EH (cell line): ENCODE measurements around the gene RAB3IL1.

ENCODE experiments used
- DNase-seq: peaks from one replicate; pipeline ENCODE4 v3.0.0-alpha.2; 2015; ENCODE audit warnings: low read depth

Gene RAB3IL1

DNA sequence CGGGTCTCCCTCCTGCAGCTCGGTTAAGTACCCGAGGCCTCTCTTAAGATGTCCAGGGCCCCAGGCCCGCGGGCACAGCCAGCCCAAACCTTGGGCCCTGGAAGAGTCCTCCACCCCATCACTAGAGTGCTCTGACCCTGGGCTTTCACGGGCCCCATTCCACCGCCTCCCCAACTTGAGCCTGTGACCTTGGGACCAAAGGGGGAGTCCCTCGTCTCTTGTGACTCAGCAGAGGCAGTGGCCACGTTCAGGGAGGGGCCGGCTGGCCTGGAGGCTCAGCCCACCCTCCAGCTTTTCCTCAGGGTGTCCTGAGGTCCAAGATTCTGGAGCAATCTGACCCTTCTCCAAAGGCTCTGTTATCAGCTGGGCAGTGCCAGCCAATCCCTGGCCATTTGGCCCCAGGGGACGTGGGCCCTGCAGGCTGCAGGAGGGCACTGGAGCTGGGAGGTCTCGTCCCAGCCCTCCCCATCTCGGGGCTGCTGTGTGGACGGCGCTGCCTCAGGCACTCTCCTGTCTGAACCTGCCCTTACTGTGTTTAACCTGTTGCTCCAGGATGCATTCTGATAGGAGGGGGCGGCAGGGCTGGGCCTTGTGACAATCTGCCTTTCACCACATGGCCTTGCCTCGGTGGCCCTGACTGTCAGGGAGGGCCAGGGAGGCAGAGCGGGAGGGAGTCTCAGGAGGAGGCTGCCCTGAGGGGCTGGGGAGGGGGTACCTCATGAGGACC, 51.0 kb downstream of the RAB3IL1 start:
- no peak for DNase-seq

DNA sequence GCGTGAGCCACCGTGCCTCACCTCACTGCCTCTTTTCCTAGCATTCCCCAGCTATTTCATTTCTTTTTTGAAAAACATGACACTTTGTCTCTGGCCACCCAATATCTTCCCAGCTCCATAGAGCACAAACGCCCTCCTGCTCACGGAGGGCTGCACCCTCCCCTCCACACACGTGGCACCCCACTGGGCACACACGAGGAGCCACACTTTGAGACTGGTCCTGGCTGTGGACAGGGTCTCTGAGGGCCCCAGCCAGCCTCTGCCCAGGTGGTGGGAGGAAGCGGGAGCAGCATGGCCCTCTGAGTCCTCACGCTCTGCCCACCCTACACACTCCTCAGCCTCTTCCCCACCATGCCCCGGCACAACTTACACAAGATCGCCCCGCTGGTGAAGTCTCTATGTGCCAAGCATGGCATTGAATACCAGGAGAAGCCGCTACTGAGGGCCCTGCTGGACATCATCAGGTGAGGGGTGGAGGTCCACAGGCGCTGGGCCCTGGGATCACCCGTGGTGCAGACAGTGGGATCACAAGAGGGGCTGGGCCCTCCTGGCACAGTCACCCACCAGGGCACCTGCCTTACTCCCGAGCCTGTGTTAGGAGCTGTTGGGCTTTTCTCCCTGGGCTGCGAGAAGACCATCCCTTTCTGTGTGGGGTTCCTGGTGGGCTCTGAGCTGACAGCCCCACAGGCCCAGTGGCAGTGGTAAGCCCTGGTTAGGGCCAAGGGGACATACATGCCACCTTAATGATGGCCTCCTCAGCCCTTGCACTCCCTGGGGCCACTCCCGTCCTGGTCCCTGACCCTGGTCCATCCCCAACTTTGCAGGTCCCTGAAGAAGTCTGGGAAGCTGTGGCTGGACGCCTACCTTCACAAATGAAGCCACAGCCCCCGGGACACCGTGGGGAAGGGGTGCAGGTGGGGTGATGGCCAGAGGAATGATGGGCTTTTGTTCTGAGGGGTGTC, 52.3 kb downstream of the RAB3IL1 start:
- no peak for DNase-seq

DNA sequence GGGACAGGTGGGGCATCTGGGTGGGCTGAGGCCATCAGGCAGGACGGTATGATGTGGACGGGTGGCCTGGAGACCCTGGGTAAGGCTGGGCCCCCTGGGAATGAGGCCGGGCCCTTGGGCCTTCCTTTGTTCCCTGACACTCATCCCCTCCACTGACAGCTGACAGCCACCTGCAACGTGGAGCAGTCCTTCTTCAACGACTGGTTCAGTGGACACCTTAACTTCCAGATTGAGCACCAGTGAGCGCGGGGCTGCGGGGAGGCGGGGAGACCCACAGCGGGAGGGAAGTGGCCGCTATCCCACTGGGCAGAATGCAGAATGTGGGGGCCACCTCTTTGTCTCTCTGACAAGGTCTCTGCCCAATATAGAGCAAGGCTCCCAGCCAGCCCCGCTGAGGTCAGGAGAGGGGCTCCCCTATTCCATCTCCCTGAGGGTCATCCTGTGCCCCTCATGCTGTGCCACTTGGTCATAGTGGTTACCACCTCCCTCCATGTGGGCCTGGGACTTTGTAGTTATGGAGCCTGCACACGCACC, 53.8 kb downstream of the RAB3IL1 start:
- DNase-seq = no peak

DNA sequence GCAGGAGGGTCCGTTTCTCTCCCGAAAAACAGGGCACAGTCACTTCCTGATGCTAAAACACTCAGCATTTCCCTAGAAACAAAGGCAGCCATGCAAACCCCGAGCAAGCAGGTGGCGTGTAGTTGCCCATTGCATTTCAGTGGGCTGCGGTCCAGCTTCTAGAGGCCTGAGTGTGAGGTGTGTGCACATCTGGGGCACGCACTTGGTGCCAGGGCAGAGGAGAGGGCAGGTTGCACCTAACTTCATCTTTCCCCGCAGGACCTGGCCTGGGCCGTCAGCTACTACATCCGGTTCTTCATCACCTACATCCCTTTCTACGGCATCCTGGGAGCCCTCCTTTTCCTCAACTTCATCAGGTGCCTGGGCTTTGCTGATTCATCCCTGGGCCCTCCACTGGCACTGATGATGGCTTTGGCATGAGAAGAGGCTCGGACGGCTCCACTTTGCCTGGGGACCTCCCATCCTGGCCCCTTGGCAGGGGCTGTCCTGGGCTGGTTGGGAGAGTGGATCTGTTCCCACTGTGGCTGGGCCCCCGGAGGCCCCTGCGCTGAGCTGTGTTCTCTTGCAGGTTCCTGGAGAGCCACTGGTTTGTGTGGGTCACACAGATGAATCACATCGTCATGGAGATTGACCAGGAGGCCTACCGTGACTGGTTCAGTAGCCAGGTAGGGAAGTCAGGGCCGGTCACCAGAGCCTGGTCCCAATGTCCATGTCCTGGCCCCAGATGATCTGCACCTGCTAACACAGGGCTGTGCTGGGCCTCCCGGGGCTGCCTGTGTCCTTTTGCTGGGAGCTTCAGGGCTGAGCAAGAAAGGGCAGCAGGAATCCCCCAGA, 54.4 kb downstream of the RAB3IL1 start:
- DNase-seq = no peak

DNA sequence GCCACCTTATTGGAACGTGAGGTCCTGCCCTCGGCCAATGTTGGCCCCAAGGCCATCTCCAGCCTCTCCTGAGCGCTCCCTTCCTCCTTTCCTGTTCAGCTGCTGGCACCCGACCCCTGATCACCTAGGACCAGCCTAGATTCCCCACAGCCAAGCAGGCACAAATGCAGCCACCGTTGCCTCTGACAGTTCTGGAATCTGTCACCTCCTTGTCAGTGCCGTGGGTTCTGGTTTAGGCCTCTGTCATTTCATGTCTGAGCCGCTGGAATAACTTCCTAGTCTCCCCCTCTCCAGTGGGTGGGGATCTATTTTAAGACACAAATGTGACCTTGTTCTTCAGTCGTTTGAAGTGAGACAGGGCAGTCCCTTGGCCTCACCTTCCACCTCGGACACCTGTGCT, 55.7 kb downstream of the RAB3IL1 start:
- no peak for DNase-seq

DNA sequence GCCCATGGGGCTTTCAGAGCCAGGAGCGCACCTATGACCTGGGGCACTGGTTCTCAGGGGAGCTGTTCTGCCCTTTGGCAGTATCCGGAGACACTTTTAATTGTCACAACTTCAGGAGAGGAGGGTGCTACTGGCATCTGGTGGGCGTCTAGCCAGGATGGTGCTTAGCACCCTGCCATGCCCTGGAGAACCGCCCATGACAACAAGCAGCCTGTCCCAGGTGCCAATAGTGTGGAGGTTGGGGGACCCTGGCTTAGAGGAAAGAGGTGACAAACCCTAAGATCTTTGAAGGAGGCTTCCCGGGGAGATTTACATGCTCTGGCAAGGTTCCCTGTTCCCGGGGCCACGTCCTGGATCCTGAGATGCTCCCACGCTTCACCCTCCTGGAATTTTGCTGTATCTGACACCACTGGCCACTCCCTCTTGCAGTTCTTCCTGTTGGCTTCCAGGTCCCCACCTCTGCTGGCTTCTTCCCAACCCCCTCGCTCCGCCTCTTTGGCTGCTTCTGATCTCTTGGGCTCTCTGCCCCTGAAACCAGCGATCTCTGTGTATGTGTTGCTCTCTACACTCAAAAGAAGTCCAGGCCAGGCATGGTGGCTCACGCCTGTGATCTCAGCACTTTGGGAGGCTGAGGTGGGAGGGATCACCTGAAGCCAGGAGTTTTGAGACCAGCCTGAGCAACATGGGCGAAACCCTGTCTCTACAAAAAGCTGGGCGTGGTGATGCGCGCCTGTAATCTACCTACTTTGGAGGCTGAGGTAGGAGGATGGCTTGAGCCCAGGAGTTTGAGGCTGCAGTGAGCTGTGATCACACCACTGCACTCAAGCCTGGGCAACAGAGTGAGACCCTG, 57.1 kb downstream of the RAB3IL1 start:
- peak; percentile 52 for DNase-seq

DNA sequence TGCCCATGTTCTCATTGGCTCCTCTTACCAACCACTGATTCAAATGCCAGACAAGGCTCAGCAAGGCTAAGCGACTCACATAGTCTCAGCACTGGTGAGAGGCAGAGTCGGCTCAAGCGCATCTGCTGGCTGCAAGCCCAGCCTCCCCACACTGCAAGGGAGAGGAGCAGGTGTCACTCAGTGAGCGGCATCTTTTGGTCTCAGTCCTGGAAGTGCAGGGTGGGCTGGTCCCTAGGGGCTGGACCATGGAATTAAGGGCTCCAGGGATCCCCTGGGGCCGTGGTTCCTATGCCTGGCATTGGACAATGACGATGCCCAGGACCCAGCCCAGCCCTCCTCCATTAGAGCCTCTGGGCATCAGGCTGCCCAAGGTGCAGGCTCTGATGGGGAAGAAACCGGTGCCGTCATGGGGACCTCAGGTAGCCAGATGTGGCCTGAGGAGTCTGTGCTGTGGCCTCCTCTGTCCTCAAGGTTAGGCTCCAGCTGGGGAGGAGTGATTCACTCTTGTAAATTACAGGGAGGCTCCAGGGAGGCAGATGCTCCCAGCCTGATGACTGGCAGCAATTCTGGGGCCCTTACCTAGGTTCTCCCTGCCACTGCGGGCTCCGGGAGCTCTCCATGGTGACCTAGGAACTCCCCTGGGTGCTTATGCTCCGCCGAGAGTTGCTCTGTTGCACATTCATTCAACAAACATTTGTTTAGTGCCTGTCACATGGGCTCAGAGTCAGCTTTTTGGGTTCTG, 61.3 kb downstream of the RAB3IL1 start:
- no peak for DNase-seq

DNA sequence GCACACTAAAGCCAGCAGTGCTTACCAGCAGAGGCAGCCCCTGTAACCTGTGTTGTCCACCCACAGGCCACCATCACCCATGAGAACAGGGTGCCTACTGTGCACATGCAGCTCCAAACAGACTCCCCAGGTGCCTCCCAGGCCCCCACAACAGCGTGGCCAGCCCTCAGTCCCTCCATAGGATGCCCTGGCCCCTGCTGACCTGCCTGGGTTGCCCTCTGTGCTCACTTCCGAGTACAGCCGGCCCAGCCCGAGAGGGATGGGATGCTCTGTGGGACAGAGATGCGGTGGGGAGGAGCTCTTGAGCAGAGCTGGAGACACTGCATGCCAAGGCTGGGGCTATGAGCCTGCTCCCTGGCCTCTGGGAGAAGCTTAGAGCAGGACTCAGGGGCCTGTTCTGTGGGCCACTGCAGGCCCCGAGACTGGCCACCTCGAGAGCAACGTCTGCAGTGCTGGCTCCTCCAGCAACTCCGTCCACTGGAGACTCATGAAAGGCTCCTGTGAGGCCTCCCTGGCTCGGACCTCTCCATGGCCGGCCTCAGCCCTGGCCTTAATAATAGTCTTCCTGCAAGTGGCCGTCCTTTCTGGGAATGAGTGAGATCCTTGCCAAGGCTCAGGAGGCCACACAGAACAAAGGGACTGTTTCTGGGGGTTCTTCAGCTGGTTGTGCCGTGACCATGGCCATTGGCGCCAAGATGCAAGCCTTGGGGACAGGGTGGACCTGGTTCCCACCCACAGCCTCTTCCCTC, 62.2 kb downstream of the RAB3IL1 start:
- no peak for DNase-seq

DNA sequence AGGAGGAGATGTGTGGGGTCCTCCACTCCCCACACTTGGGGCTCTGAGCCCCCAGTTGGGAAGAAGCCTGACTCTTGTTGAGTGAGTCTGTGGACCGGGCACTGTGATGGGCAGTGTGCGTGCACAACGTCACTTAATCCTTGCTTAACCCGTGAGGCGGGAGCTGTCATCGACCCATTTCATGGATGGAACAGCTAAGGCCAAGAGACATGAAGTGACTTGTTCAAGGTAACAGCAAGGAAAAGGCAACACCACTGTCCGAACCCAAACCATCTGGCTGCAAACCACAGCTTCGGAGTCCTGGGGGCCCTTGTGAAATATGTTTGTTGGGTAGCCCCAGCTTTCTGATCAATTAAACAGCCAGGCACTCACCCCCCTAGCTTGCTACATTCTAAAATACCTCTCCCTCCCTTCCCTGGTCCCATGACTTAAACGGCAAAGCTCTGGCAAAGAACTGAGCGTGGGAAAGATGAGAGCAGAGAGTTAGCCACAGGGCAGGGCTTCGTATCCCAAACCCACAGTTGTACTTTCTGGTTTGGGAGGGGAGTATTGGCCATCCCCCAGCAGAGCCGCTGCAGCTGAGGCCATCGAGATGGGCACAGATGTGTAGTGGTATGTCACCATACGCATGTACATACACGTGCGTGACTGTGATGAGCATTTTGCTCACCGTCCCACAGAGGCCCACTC, 63.0 kb downstream of the RAB3IL1 start:
- DNase-seq = no peak

DNA sequence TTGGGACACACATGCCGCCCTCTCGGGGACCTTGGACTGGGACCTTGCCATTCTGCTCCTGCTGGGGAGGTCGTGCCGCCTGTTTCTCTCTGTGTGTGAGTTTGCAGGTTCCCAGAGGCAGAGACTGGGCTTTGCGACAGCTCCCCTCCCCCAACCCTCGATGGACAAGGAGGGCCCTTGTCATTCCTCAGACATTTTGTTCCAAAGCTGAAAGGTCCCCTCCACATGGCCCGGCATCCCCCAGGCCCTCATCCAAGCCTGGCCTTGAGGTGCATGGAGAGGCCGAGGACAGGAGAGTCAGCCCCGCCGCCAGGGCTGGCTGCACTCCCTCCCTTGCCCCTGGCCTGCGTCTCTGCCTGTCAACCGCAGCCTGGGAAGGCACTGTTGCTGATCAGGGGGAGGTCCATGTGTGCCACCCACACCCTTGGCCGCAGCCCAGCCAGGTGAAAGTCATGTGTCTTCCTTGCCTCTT, 63.6 kb downstream of the RAB3IL1 start:
- no peak for DNase-seq

DNA sequence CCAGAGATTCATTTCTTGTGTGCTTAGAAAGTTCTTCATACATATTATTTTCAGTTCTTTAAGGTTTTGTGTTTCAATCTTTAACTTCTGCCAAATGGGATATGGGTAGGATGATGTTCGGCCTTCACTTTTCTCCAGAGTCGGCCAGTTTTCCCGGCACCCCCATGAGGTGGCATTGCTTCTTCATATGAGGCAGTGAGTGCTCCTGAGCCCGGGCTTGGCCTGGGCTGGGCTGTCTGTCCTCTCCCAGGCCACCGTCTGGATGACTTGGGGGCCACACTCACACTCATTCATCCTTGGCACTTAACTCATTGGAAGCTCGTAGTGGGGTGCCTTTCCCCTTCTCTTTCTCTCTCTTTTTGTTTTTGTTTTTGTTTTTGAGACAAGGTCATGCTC, 65.5 kb downstream of the RAB3IL1 start:
- DNase-seq = no peak

DNA sequence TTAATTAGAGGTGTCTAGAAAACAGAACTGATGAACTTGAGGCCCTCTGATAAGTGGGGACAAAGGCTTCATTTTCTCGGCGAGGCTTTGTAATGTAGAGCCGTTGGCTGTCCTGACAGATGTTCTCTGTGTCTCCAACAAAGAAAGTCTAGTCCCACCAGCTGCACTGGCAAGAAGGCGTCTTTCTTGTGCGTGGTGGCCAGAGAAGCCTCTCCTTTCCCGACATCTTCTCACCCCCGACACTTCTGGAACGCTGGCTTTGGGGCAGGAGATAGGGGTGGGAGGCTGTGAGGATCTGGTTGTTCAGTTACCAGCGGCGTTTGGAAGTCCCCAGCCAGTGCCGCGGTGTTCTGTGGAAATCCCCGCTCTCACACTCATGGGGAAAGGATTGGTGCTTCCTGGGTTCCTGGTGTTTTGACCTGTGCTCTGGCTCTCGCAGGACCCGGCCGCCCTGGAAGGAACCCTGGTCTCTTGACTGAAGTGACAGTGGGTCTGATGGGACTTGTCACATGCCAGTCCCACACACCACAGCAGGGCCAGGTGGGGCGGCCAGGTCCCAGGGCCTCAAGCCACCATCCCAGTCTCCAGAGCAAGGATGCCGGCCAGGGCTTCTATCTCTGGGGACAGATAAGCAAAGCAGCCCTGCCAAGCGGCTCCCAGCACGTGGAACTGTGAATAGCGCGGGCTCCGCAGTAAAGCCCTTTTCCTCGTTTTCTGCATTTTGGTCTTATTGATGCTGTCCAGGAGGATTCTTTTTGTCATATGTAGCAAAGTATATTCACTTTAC, 66.1 kb downstream of the RAB3IL1 start:
- no peak for DNase-seq

DNA sequence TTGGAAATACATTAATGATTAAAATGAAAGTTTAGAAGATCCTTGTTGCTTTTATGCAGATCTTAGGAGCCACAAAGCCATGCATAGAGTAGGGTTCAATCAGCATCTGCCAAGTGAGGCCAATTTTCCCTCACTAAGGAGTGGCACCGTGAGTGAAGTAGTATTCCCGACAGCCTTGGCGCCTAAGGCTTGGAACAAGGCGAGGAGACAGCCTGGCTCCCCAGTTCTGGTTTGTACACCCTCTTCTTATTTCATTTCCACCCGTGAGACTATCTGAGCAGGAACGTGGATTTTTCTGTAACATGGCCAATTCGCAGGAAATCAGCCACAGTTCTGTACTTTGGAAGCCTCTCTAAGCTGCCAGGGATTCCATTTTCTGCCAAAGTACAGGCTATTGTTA, 66.7 kb downstream of the RAB3IL1 start:
- DNase-seq = no peak

DNA sequence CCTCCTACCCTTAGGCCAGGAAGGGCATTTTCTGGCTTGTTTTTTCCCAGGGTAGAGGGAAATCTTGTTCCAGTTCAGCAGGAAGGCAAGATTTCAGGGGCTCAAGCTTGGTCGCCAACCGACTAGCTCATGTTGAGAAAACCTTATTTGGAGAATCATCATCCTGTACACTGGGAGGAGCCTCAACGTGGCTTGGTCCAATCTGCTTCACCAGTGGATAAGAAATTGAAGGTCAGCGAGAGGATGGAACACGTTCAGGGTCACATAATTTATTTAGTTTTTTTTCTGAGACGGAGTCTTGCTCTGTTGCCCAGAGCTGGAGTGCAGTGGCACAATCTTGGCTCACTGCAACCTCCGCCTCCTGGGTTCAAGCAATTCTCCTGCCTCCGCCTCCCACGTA, 68.7 kb downstream of the RAB3IL1 start:
- DNase-seq = no peak

DNA sequence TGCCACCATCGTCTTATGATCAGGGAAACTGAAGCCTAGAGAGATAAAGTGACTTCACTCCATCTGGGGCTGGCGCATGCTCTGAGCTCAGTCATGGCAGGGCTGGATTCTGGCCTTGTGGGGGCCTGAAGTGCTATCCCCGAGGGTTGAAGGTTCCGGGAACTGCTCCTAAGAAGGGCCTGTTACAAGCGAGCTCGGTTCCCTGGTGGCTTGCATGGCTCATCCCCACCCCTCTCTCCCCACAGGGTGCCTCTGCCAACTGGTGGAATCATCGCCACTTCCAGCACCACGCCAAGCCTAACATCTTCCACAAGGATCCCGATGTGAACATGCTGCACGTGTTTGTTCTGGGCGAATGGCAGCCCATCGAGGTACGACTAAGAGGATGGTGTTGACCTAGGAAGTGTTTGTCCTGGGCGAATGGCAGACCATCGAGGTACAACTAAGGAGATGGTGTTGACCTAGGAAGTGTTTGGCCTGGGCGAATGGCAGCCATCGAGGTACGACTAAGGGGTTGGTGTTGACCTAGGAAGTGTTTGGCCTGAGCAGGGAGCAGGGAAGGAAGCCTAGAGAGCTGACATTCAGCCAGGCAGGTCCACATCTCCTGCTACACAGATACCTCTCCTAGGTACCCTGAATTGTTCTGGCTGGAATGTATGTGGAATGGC, 69.3 kb downstream of the RAB3IL1 start:
- DNase-seq = no peak
